ENCODE measurements around the gene EHD1. TPM values are rescaled to one million over a fixed set of nuclear protein-coding genes. Genes with fewer than 3 reads are reported as not detected.

Gene EHD1
- total RNA-seq, 1 donor from 2014 or later: 114 TPM

DNA sequence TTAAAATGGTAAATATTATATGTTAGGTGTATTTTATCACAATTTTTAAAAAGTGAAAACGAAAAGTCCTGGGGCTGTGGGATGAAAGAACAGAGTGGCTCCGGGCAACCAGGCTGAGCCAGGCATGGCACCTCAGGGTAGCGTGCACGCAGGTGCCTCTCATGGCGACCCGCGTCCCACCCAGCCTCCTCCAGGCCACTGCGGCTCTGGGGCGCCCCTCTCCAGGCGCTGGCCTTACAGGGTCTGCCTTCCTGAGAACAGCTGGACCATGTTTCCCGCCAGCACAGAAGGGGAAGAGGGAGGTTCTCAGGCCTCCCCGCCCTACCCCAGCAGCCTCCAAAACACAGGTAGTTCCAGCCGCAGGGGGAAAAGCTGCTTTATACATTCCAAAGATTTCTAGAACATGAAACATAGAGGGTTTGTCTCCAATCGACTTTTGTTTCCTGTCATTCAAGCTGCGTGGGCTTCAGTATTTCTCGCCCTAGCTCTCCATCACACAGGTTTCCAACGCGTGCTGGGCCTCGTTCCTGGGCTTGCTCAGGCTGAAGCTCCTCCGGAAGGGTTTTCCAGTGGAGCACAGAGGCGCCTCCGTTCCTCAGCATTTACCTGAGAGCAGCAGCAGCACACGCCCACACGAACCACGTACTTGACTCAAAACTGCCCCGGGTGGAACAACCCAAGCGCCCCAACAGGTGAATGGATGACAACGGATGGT, 10.5 kb downstream of the EHD1 start:
- DNase-seq: no peak
- no peaks in the 10 kb centered on the region for H3K36me3 Mint-ChIP-seq (ENCODE audit: unreplicated experiment)
- H3K27me3 Mint-ChIP-seq (ENCODE audit: unreplicated experiment): no peaks in the 10 kb centered on the region
- peaks cover 4% of the 10 kb centered on the region for H3K9me3 Mint-ChIP-seq (ENCODE audit: unreplicated experiment)
- H3K4me3 Mint-ChIP-seq (ENCODE audit: unreplicated experiment): peak overlapping the region; percentile 36
- H3K27ac Mint-ChIP-seq (ENCODE audit: unreplicated experiment): no peak overlapping the region
- peaks cover 18% of the 10 kb centered on the region for H3K4me1 Mint-ChIP-seq (ENCODE audit: low read depth, unreplicated experiment)
- TF ChIP-seq, protein P1, sequence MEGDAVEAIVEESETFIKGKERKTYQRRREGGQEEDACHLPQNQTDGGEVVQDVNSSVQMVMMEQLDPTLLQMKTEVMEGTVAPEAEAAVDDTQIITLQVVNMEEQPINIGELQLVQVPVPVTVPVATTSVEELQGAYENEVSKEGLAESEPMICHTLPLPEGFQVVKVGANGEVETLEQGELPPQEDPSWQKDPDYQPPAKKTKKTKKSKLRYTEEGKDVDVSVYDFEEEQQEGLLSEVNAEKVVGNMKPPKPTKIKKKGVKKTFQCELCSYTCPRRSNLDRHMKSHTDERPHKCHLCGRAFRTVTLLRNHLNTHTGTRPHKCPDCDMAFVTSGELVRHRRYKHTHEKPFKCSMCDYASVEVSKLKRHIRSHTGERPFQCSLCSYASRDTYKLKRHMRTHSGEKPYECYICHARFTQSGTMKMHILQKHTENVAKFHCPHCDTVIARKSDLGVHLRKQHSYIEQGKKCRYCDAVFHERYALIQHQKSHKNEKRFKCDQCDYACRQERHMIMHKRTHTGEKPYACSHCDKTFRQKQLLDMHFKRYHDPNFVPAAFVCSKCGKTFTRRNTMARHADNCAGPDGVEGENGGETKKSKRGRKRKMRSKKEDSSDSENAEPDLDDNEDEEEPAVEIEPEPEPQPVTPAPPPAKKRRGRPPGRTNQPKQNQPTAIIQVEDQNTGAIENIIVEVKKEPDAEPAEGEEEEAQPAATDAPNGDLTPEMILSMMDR (IDR thresholded peaks at IDR 0.05; ENCODE audit: partially characterized antibody, unreplicated experiment): no peak

GRCh38 chr11:64866173-64866491, 12.3 kb downstream of the EHD1 start:
- Mint-ChIP-seq H3K4me3 (ENCODE audit: unreplicated experiment) (no peak overlapping the region), H3K27me3 (ENCODE audit: unreplicated experiment) (no peaks in the 10 kb centered on the region), H3K36me3 (ENCODE audit: unreplicated experiment) (no peaks in the 10 kb centered on the region), H3K9me3 (ENCODE audit: unreplicated experiment) (peaks cover 4% of the 10 kb centered on the region), H3K4me1 (ENCODE audit: low read depth, unreplicated experiment) (peaks cover 16% of the 10 kb centered on the region), H3K27ac (ENCODE audit: unreplicated experiment) (no peak overlapping the region)
- TF ChIP-seq, protein P1 (IDR thresholded peaks at IDR 0.05; ENCODE audit: partially characterized antibody, unreplicated experiment): no peak
- no peak for DNase-seq

DNA sequence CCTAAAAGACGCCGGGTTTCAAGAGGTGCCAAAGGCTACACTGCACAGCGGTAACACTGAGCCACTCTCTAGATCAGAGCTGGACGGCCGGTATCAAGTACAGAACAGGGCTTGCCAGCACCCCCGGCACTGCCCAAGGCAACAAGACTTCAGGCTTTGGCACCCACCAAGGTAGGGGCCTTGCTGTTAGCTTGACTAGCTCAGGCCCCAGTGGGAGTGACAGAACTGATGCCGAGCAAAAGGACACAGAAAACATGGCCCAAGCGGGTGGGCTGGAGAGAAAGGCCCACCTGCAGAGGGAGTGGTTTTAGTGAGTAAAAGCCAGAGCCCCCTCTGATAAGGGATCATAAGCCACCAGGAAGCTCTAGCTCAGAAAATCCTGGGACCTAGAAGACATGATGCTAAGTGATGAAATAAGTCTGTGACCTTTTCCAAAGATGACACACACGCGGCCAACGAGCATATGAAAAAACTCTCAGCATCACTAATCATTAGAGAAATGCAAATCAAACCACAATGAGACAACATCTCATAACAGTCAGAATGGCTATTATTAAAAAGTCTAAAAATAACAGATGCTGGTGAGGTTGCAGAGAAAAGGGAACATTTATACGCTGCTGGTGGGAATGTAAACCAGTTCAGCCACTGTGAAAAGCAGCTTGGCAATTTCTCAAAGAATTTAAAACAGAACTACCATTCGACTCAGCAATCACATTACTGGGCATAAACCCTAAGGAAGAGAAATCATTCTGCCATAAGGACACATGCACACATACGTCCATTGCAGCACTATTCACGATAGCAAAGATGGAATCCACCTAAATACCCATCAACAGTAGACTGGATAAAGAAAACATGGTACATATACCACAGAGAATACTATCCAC, 12.9 kb downstream of the EHD1 start:
- H3K36me3 Mint-ChIP-seq (ENCODE audit: unreplicated experiment): no peaks in the 10 kb centered on the region
- H3K9me3 Mint-ChIP-seq (ENCODE audit: unreplicated experiment): peaks cover 4% of the 10 kb centered on the region
- TF ChIP-seq, protein P1 (IDR thresholded peaks at IDR 0.05; ENCODE audit: partially characterized antibody, unreplicated experiment): no peak
- no peaks in the 10 kb centered on the region for H3K27me3 Mint-ChIP-seq (ENCODE audit: unreplicated experiment)
- H3K4me3 Mint-ChIP-seq (ENCODE audit: unreplicated experiment): no peak overlapping the region
- no peak for DNase-seq
- H3K27ac Mint-ChIP-seq (ENCODE audit: unreplicated experiment): no peak overlapping the region
- H3K4me1 Mint-ChIP-seq (ENCODE audit: low read depth, unreplicated experiment): peaks cover 13% of the 10 kb centered on the region

- TF ChIP-seq, protein P1 (IDR thresholded peaks at IDR 0.05; ENCODE audit: partially characterized antibody, unreplicated experiment): no peak
- Mint-ChIP-seq H3K36me3 (ENCODE audit: unreplicated experiment) (no peaks in the 10 kb centered on the region), H3K27me3 (ENCODE audit: unreplicated experiment) (no peaks in the 10 kb centered on the region), H3K27ac (ENCODE audit: unreplicated experiment) (no peak overlapping the region), H3K9me3 (ENCODE audit: unreplicated experiment) (peaks cover 4% of the 10 kb centered on the region), H3K4me1 (ENCODE audit: low read depth, unreplicated experiment) (peaks cover 10% of the 10 kb centered on the region), H3K4me3 (ENCODE audit: unreplicated experiment) (no peak overlapping the region)
- no peak for DNase-seq
Observed at GRCh38 chr11:64864473-64865285, 13.7 kb downstream of the EHD1 start.
